GM12872 (cell line): ENCODE data around the gene KRTAP20-1.

Experiments
- TF ChIP-seq, protein P1 (sequence below): IDR thresholded peaks from 3 replicates; pipeline ENCODE4 v1.5.1; 2011; ENCODE audit warnings: low read depth, mild to moderate bottlenecking, low read length, moderate library complexity; ENCODE audit not compliant: insufficient read depth

KRTAP20-1 gene, protein sequence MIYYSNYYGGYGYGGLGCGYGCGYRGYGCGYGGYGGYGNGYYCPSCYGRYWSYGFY

DNA sequence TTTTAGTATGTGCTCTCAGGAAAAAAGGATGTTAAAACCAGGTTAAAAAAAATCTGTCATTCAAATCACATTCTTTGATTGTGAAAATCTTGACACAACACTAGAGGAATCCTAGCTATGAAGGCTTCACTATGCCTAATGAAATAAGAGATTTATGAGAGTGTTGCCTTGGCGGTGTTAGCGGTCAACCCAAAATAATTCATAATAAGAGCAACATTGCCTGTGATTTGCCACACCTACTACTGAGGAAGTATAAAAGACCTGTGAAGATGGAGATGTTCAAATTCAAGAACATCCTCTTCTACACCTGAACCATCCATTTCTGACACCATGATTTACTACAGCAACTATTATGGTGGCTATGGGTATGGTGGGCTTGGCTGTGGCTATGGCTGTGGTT lies at the start of gene KRTAP20-1:
KRTAP20-1 (plus strand) TSS at position 301 of the 400 bp plus-strand sequence; CDS start at position 331, 30 bp downstream.
- TF ChIP-seq, protein P1, sequence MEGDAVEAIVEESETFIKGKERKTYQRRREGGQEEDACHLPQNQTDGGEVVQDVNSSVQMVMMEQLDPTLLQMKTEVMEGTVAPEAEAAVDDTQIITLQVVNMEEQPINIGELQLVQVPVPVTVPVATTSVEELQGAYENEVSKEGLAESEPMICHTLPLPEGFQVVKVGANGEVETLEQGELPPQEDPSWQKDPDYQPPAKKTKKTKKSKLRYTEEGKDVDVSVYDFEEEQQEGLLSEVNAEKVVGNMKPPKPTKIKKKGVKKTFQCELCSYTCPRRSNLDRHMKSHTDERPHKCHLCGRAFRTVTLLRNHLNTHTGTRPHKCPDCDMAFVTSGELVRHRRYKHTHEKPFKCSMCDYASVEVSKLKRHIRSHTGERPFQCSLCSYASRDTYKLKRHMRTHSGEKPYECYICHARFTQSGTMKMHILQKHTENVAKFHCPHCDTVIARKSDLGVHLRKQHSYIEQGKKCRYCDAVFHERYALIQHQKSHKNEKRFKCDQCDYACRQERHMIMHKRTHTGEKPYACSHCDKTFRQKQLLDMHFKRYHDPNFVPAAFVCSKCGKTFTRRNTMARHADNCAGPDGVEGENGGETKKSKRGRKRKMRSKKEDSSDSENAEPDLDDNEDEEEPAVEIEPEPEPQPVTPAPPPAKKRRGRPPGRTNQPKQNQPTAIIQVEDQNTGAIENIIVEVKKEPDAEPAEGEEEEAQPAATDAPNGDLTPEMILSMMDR, result no peak

DNA sequence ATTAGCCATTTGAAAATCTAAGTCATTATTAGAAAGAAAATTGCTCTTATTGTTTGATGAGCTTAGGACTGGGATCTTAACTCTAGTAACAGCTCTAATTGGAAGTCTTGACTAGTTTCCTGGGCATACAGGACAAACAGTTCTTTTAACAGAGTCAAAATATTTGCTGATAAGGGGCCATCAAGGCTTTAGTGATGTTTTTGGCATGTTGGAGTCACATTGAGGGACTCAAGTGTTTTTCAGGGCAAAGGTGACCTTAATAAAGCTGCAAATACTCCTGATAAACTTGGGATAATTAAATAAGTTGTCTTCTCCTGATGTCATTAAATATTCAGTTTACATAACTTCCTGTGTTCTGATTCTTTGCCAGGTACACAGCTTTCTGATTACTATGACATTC lies 48.6 kb upstream of the KRTAP20-1 start:
- TF ChIP-seq, protein P1, result no peak

DNA sequence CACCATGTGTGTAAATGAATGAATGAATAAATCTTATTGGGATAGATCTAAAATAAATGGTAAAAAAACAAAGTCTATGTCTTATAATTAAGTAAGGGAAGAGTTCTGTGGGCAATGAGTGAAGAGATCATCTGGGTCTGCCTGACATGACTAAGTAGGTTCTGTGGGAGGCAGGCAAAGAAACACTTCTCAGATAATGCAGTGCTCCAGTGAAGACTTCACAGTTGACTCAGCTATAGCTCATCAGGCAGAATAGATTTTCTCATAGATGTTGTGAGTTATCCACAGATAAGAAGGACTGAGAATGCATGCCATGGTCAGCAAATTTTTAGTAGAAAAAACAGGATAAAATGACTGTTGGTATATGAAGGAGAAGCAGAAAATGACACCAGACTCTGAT lies 38.5 kb upstream of the KRTAP20-1 start:
- TF ChIP-seq, protein P1, result no peak

DNA sequence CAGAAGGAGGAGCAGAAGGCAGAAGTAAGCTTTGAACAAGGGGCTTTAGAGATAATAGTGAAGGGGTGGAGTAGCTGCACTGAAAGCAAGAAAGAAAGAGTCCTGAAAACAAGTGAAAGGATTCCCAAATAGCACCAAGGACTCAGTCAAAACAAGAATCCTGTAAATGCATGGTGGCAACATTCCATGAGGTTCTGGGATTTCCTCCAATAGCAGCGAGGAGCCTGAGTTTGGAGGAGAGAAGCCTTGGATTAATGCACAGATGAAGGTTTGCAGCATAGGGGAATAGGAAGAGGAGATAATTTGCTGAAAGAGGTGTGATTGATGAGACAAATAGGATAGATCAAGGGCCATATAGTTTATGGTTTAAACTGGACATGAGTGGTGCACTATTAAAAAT lies 36.9 kb upstream of the KRTAP20-1 start:
- TF ChIP-seq, protein P1, result no peak

DNA sequence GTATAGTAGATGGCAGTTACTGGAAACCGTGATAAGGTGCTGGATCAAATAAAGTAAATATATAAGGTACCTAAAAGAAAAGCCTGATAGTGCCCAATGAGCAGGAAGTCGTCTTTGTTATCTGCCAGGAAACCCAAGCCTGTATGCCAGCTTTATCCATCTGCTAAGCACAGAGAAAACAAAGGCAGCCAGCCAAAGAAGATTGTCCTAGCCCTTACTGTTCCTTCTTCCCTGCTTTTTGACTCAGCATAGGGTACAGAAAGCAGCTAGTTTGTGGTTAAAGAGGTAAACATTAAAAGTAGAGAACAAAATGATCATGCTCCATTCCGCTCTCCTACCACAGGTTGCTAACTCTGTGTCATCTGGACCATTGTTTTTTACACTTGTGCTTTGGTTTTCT lies 36.1 kb upstream of the KRTAP20-1 start:
- TF ChIP-seq, protein P1, result no peak

DNA sequence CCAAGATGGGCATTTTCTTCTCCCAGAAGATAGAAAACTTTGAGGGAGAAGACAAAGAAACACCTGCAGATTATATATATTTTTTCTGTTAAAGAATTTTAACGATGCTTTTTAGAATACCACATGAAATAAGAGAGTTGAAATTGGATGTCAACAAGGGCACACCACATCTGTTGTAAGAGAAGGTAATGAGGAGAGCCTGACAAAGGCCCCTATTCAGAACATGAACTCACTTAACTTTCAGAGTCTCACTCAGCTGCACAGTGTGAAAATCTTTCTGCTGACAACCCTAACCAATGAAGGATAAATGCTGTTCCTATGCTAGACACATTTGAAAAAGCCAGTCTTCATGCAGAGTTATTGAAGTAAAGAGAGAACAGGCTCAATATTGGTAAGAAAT lies 33.4 kb upstream of the KRTAP20-1 start:
- TF ChIP-seq, protein P1, result no peak

DNA sequence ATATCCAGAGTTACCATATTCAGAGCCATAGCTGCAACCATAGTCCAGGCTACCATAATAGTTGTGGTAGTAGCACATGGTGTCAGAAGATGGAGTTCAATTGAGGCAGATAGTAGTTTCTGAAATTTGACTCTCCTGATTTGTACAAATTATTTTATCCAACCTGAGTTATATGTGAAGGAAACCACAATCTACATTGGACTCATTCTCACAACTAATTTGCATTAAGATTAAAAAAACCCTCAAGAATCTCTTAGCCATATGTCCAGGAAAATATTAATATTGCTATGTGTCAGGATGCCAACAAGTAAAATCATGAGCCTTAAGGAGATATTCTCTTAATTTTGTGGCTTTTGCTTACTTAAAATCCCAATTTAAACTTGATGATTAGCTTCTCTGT lies 25.9 kb upstream of the KRTAP20-1 start, which contains the start of gene KRTAP22-2:
KRTAP22-2 (minus strand) TSS at position 101 of the 400 bp plus-strand sequence.
- TF ChIP-seq, protein P1, result no peak

DNA sequence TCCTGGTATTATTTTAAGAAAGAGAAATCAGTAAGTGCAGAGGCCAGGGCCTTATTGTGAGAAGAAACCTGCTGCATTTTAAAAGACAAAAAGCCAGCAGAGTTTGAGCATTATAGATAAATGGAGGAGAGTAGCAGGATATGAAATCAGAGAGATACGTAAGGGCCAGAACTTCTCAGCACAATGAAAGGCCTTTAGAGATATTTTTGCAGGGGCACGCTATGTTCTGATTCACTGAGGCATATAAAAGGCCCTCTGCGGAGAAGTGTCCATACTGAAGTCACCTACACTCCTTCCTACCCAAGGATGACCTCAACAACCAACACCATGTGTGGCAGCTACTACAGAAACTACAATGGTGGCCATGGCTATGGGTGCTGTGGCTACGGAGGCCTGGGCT lies 24.1 kb upstream of the KRTAP20-1 start, which contains the start of gene KRTAP6-3:
KRTAP6-3 (plus strand) TSS at position 301 of the 400 bp plus-strand sequence; CDS start at position 307, 6 bp downstream.
- TF ChIP-seq, protein P1, result no peak
